Fibroblast of lung (primary cell): ENCODE data around the gene GHR. TPM values are rescaled to one million over a fixed set of nuclear protein-coding genes. Genes with fewer than 3 reads are reported as not detected.
A peak's percentile ranks its signal among the peaks of the same experiment; 100 is the strongest.
"Not testable (repeated sequence)": the region's sequence is repeated elsewhere in the genome, so short reads cannot be mapped to it uniquely, and the experiment has no call there.

Experiments
- DNase-seq, 2 donors: peaks; one replicate each; pipeline versions ENCODE4 v3.0.0 to v3.0.0-alpha.2; 2010; ENCODE audit warnings: low read depth in 2 of 2
- H2AFZ ChIP-seq: 2 replicates; pipeline ENCODE4 v1.5.1; 2012; ENCODE audit warnings: low read length, control low read depth, inconsistent platforms
- H3K27ac ChIP-seq: 2 replicates; pipeline ENCODE4 v1.5.1; 2011; ENCODE audit warnings: low read length, control low read depth; ENCODE audit not compliant: insufficient read depth
- H3K27me3 ChIP-seq: 2 replicates; pipeline ENCODE4 v1.5.1; 2011; ENCODE audit warnings: mild to moderate bottlenecking, low read length; ENCODE audit not compliant: control insufficient read depth, insufficient read depth
- H3K36me3 ChIP-seq: 2 replicates; pipeline ENCODE4 v1.5.1; 2011; ENCODE audit warnings: low read length; ENCODE audit not compliant: control insufficient read depth, insufficient read depth
- H3K4me1 ChIP-seq: 2 replicates; pipeline ENCODE4 v1.5.1; 2011; ENCODE audit warnings: low read length; ENCODE audit not compliant: control insufficient read depth, insufficient read depth; ENCODE audit errors: extremely low read depth
- H3K4me2 ChIP-seq: 2 replicates; pipeline ENCODE4 v1.5.1; 2011; ENCODE audit warnings: low read length, control low read depth; ENCODE audit not compliant: insufficient read depth; ENCODE audit errors: extremely low read depth
- H3K4me3 ChIP-seq, 4 experiments: fragments of 200-600 bp in 1 of 4; sonication (generic) in 1 of 4; replicated peaks in 1 of 4; 2 replicates each; pipeline ENCODE4 v1.5.1; 2011 to 2016; ENCODE audit warnings: low read length in 4 of 4, low read depth in 3 of 4, mild to moderate bottlenecking in 3 of 4, control low read depth in 2 of 4, inconsistent platforms in 1 of 4, mixed read lengths in 1 of 4; ENCODE audit not compliant: insufficient read depth in 1 of 4; ENCODE audit errors: control extremely low read depth in 1 of 4
- H3K79me2 ChIP-seq: 2 replicates; pipeline ENCODE4 v1.5.1; 2012; ENCODE audit warnings: mild to moderate bottlenecking, low read length, inconsistent platforms; ENCODE audit not compliant: control insufficient read depth, insufficient read depth
- H3K9ac ChIP-seq: 2 replicates; pipeline ENCODE4 v1.5.1; 2011; ENCODE audit warnings: mild to moderate bottlenecking, low read length, control low read depth; ENCODE audit not compliant: insufficient read depth
- H3K9me3 ChIP-seq: 2 replicates; pipeline ENCODE4 v1.5.1; 2012; ENCODE audit warnings: low read depth, low read length; ENCODE audit not compliant: control insufficient read depth, insufficient read depth
- H4K20me1 ChIP-seq: 2 replicates; pipeline ENCODE4 v1.5.1; 2011; ENCODE audit warnings: low read length; ENCODE audit not compliant: control insufficient read depth, insufficient read depth; ENCODE audit errors: extremely low read depth
- EZH2 ChIP-seq: IDR thresholded peaks from 2 replicates; pipeline ENCODE4 v1.5.1; 2012; ENCODE audit warnings: low read length, control low read depth, mild to moderate bottlenecking; ENCODE audit errors: missing control alignments
- polyA plus RNA-seq, 2 donors: library from polyadenylated mRNA; depleted of rRNA in 1 of 2; stranded (reverse) in 1 of 2; unstranded in 1 of 2; fragments of >200 nt; gene quantifications; 2 replicates each; pipeline ENCODE4 v1.2.1, GENCODE V29; 2011 to 2012; ENCODE audit warnings: missing spikeins in 1 of 2
- total RNA-seq: library from RNA; depleted of rRNA; stranded (reverse); fragments of >200 nt; gene quantifications from 2 replicates; pipeline ENCODE4 v1.2.1, GENCODE V29; 2014
- TF ChIP-seq, protein P1 (sequence below), 2 donors: IDR thresholded peaks in 1 of 2; conservative IDR thresholded peaks in 1 of 2; 1 replicate in 1 of 2; 2 replicates in 1 of 2; pipeline ENCODE4 v1.5.1; 2011 to 2012; ENCODE audit warnings: low read length in 2 of 2, control low read depth in 1 of 2, inconsistent platforms in 1 of 2, low read depth in 1 of 2, mild to moderate bottlenecking in 1 of 2

Gene GHR
- total and polyA plus RNA-seq, 2 donors (not counting 1 experiment from before 2014, with no cell fraction given): 2.3 to 2.4 TPM

- Histone ChIP-seq H3K9ac (no peak overlapping the region), H4K20me1 (no peaks in the 10 kb centered on the region), H3K4me1 (no peaks in the 10 kb centered on the region), H3K4me3 (no peak overlapping the region), H3K79me2 (no peaks in the 10 kb centered on the region), H2AFZ (no peak overlapping the region), H3K27me3 (no peaks in the 10 kb centered on the region), H3K27ac (no peak overlapping the region), H3K36me3 (no peaks in the 10 kb centered on the region), H3K9me3 (no peaks in the 10 kb centered on the region), H3K4me2 (no peak overlapping the region)
- no peak for DNase-seq
- no peak for TF ChIP-seq EZH2
- TF ChIP-seq, protein P1, sequence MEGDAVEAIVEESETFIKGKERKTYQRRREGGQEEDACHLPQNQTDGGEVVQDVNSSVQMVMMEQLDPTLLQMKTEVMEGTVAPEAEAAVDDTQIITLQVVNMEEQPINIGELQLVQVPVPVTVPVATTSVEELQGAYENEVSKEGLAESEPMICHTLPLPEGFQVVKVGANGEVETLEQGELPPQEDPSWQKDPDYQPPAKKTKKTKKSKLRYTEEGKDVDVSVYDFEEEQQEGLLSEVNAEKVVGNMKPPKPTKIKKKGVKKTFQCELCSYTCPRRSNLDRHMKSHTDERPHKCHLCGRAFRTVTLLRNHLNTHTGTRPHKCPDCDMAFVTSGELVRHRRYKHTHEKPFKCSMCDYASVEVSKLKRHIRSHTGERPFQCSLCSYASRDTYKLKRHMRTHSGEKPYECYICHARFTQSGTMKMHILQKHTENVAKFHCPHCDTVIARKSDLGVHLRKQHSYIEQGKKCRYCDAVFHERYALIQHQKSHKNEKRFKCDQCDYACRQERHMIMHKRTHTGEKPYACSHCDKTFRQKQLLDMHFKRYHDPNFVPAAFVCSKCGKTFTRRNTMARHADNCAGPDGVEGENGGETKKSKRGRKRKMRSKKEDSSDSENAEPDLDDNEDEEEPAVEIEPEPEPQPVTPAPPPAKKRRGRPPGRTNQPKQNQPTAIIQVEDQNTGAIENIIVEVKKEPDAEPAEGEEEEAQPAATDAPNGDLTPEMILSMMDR (conservative IDR thresholded peaks at IDR 0.05 in 1 of 2, IDR thresholded peaks at IDR 0.05 in 1 of 2; ENCODE audit: low read depth in 1 of 2, low read length in 2 of 2): no peak
Measured at GRCh38 chr5:42677156-42677842, 254.1 kb downstream of the GHR start.

DNA sequence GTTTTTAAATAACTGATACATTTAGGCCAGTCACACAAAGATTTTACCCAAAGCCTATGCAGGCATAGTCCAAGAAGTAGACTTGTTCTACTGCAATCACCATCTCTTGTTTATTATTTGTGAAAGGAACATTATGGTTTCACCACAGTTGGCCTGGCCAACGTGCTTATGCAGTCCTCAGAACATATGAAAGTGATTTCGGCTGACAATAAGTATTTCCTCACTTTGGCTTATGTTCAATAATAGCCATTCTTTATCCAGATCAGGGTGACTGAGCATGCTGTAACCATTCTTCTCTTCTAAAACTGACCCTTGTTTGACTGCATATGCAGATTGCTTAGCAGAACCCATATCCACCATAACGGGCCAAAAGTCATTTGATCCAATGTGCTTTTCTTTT lies 256.8 kb downstream of the GHR start:
- H3K36me3 ChIP-seq: no peaks in the 10 kb centered on the region
- no peak overlapping the region for H3K9ac ChIP-seq
- H3K4me2 ChIP-seq: no peak overlapping the region
- TF ChIP-seq, protein P1 (conservative IDR thresholded peaks at IDR 0.05 in 1 of 2, IDR thresholded peaks at IDR 0.05 in 1 of 2; ENCODE audit: low read depth in 1 of 2, low read length in 2 of 2): no peak
- H3K4me1 ChIP-seq: no peaks in the 10 kb centered on the region
- H3K27me3 ChIP-seq: no peaks in the 10 kb centered on the region
- H3K27ac ChIP-seq: no peak overlapping the region
- H3K4me3 ChIP-seq: no peak overlapping the region
- H3K79me2 ChIP-seq: no peaks in the 10 kb centered on the region
- DNase-seq: peak in 1 of 2 donors; percentile 42
- no peak overlapping the region for H2AFZ ChIP-seq
- no peaks in the 10 kb centered on the region for H3K9me3 ChIP-seq
- H4K20me1 ChIP-seq: no peaks in the 10 kb centered on the region

GRCh38 chr5:42685078-42685477 lies 261.8 kb downstream of the GHR start:
- not testable (repeated sequence) for H4K20me1 ChIP-seq, DNase-seq, H3K4me2 ChIP-seq, H3K27ac ChIP-seq, H3K27me3 ChIP-seq, H2AFZ ChIP-seq, H3K79me2 ChIP-seq, H3K4me1 ChIP-seq, H3K9ac ChIP-seq, H3K36me3 ChIP-seq, H3K9me3 ChIP-seq, H3K4me3 ChIP-seq
